ENCODE results near the gene NANS.

DNA sequence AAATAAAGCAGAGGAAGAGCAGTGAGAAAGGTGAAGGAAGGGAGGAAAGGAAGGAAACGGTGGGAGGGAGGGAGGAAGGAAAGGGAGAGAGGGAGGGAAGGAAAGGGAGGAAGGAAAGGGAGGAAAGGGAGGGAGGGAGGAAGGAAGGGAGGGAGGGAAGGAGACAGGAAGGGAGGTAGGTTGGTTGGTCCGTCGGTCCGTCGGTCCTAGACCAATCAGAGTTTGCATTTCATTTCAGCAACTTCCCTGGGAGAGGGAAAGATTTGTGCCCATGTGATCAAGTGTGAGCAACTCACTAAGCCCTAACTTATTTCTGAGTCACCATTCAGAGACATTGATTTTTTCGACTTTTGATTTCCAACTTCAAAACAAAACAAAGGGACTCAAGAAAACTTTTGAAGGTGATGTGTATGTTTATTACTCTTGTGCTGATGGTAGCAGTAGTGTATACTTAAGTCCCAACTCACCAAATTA is 18.8 kb downstream of the NANS start:
- TF ChIP-seq CTCF (conservative IDR thresholded peaks at IDR 0.05; ENCODE audit: low read length) (no peak), EZH2phosphoT487 (IDR thresholded peaks at IDR 0.05; ENCODE audit: borderline replicate concordance, low read depth, low read length) (no peak)
